ENCODE results near the gene FAM221B. TPM values are rescaled to one million over a fixed set of nuclear protein-coding genes. Genes with fewer than 3 reads are reported as not detected.
A peak's percentile ranks its signal among the peaks of the same experiment; 100 is the strongest.

The FAM221B gene
- total RNA-seq, 6 donors from 2014 or later, result 0.10 to 0.15 TPM; not detected in 4

DNA sequence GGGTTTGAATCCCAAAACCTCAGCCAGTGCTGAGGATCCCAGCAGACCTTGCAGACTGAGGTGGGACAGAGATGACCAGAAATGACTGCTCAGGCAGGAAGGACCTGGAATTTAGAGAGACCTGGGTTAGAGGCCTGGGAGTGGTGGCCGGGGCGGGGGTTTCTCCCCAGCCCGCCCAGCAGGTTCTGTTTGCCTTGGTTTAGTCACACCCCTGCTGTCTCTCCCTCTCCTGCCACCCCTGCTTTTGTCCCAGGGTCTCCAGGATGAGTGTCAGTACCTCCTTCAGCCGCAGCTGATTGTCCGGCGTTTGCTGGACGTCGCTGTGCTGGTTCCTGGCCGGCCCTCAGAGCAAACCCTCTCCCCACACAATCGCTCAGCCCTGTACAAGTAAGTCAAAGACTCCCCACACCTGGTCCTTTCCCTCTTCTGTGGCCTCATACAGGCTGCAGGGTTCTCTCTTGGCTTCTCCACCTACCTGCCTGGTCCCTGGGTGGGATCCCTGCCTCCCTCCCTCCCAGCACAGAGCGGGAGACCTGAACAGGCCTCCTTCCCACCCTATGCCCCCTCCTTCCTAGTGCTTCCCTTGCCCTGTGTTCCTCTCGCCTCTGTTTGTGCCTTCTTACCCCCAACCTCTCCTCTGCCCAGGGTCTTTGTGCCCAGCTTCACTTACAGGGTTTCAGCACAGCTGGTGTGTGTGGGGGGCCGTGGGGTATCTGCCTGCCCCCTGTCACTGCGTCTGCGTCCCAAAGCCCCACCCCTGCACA is 12.5 kb upstream of the FAM221B start:
- DNase-seq (peak in 1 of 2 donors; percentile 58), ATAC-seq (ENCODE audit: low FRiP score in 2 of 2) (no peak)
- no peaks in the 10 kb centered on the region for H3K9me3 ChIP-seq
- no peaks in the 10 kb centered on the region for H3K36me3 ChIP-seq
- TF ChIP-seq EP300 (IDR thresholded peaks at IDR 0.05) (no peak), POLR2AphosphoS5 (IDR thresholded peaks at IDR 0.05) (no peak), POLR2A (IDR thresholded peaks at IDR 0.05) (no peak)
- TF ChIP-seq, protein P1, sequence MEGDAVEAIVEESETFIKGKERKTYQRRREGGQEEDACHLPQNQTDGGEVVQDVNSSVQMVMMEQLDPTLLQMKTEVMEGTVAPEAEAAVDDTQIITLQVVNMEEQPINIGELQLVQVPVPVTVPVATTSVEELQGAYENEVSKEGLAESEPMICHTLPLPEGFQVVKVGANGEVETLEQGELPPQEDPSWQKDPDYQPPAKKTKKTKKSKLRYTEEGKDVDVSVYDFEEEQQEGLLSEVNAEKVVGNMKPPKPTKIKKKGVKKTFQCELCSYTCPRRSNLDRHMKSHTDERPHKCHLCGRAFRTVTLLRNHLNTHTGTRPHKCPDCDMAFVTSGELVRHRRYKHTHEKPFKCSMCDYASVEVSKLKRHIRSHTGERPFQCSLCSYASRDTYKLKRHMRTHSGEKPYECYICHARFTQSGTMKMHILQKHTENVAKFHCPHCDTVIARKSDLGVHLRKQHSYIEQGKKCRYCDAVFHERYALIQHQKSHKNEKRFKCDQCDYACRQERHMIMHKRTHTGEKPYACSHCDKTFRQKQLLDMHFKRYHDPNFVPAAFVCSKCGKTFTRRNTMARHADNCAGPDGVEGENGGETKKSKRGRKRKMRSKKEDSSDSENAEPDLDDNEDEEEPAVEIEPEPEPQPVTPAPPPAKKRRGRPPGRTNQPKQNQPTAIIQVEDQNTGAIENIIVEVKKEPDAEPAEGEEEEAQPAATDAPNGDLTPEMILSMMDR (IDR thresholded peaks at IDR 0.05), result no peak
- 93 to 97% methylated on average over 12 to 15 of the region's 15 CpGs for WGBS, 2 donors
- no peaks in the 10 kb centered on the region for H3K27me3 ChIP-seq
- H3K27ac ChIP-seq, result no peak overlapping the region
- peaks cover 23 to 36% (median 26%) of the 10 kb centered on the region in 4 donors for H3K4me1 ChIP-seq
- H3K4me3 ChIP-seq, result no peak overlapping the region

GRCh38 chr9:35839926-35840325 is 11.4 kb upstream of the FAM221B start:
- ATAC-seq (ENCODE audit: low FRiP score in 2 of 2), result no peak

GRCh38 chr9:35836595-35836994 is 8.1 kb upstream of the FAM221B start:
- TF ChIP-seq EP300 (IDR thresholded peaks at IDR 0.05) (no peak), POLR2A (IDR thresholded peaks at IDR 0.05) (no peak), POLR2AphosphoS5 (IDR thresholded peaks at IDR 0.05) (no peak)
- TF ChIP-seq, protein P1 (IDR thresholded peaks at IDR 0.05), result no peak
- 91 to 96% methylated on average over 5 of the region's 5 CpGs for WGBS, 2 donors

More at GRCh38 chr9:35839926-35840325, 11.4 kb upstream of the FAM221B start:
- Histone ChIP-seq H3K4me3 (no peak overlapping the region), H3K9me3 (no peaks in the 10 kb centered on the region), H3K4me1 (peaks cover 12 to 33% (median 21%) of the 10 kb centered on the region in 4 donors), H3K36me3 (no peaks in the 10 kb centered on the region), H3K27me3 (no peaks in the 10 kb centered on the region), H3K27ac (no peak overlapping the region)
- TF ChIP-seq, protein P1 (IDR thresholded peaks at IDR 0.05), result no peak
- WGBS, 2 donors, result 84 to 87% methylated on average over 5 of the region's 5 CpGs
- no peak for DNase-seq

GRCh38 chr9:35835766-35836165 is 7.2 kb upstream of the FAM221B start:
- Histone ChIP-seq H3K4me3 (no peak overlapping the region), H3K36me3 (no peaks in the 10 kb centered on the region), H3K9me3 (no peaks in the 10 kb centered on the region), H3K27ac (peak overlapping the region in 1 of 4 donors; percentile 23), H3K4me1 (peaks cover 23 to 40% (median 31%) of the 10 kb centered on the region in 4 donors), H3K27me3 (no peaks in the 10 kb centered on the region)
- TF ChIP-seq EP300 (IDR thresholded peaks at IDR 0.05) (no peak), POLR2A (IDR thresholded peaks at IDR 0.05) (no peak), POLR2AphosphoS5 (IDR thresholded peaks at IDR 0.05) (no peak)
- TF ChIP-seq, protein P1 (IDR thresholded peaks at IDR 0.05), result no peak
- ATAC-seq (ENCODE audit: low FRiP score in 2 of 2) (no peak), DNase-seq (no peak)
- WGBS, 2 donors, result 71 to 73% methylated on average over 2 of the region's 2 CpGs

More at GRCh38 chr9:35836595-35836994, 8.1 kb upstream of the FAM221B start:
- no peaks in the 10 kb centered on the region for H3K9me3 ChIP-seq
- H3K27ac ChIP-seq, result peak overlapping the region in 1 of 4 donors; percentile 23
- no peaks in the 10 kb centered on the region for H3K36me3 ChIP-seq
- H3K4me1 ChIP-seq, result peaks cover 19 to 39% (median 29%) of the 10 kb centered on the region in 4 donors
- H3K27me3 ChIP-seq, result no peaks in the 10 kb centered on the region
- no peak for DNase-seq
- H3K4me3 ChIP-seq, result no peak overlapping the region
- ATAC-seq (ENCODE audit: low FRiP score in 2 of 2), result no peak

All from upper lobe of left lung (tissue), 6 donors.